Inferior parietal cortex (tissue), 1 donor: ENCODE results near the gene LATS2.
"Not testable (repeated sequence)": the region's sequence is repeated elsewhere in the genome, so short reads cannot be mapped to it uniquely, and the experiment has no call there.

Experiments used
- DNase-seq: peaks from one replicate; pipeline ENCODE4 v3.0.0-alpha.2; 2016; ENCODE audit errors: extremely low spot score

The LATS2 gene

GRCh38 chr13:20967340-20967739 lies 94.0 kb downstream of the LATS2 start:
- DNase-seq, result no peak

GRCh38 chr13:20964904-20965303 lies 96.5 kb downstream of the LATS2 start:
- no peak for DNase-seq

GRCh38 chr13:20961663-20962062 lies 99.7 kb downstream of the LATS2 start:
- not testable (repeated sequence) for DNase-seq

- no peak for DNase-seq
These were observed 100.6 kb downstream of the LATS2 start for GRCh38 chr13:20960663-20961309.

- not testable (repeated sequence) for DNase-seq
These were observed 104.3 kb downstream of the LATS2 start for GRCh38 chr13:20957049-20957620.

- DNase-seq, result no peak
These were observed 105.9 kb downstream of the LATS2 start for GRCh38 chr13:20955496-20955895.

GRCh38 chr13:20953245-20953931 lies 108.0 kb downstream of the LATS2 start:
- DNase-seq, result no peak

GRCh38 chr13:20952838-20953237 lies 108.5 kb downstream of the LATS2 start:
- no peak for DNase-seq

GRCh38 chr13:20948001-20948400 lies 113.4 kb downstream of the LATS2 start:
- not testable (repeated sequence) for DNase-seq

GRCh38 chr13:20945952-20946383 lies 115.4 kb downstream of the LATS2 start:
- DNase-seq, result no peak

GRCh38 chr13:20942938-20943559 lies 118.3 kb downstream of the LATS2 start:
- no peak for DNase-seq

- not testable (repeated sequence) for DNase-seq
These were observed 120.9 kb downstream of the LATS2 start for GRCh38 chr13:20940511-20940910.

GRCh38 chr13:20940083-20940482 lies 121.3 kb downstream of the LATS2 start:
- DNase-seq, result no peak

- no peak for DNase-seq
These were observed 121.7 kb downstream of the LATS2 start for GRCh38 chr13:20939662-20940061.

- no peak for DNase-seq
These were observed 123.1 kb downstream of the LATS2 start for GRCh38 chr13:20938302-20938701.

- no peak for DNase-seq
These were observed 133.7 kb downstream of the LATS2 start for GRCh38 chr13:20927596-20928257.

- DNase-seq, result not testable (repeated sequence)
These were observed 136.0 kb downstream of the LATS2 start for GRCh38 chr13:20925395-20925790.

GRCh38 chr13:20924758-20925394 lies 136.5 kb downstream of the LATS2 start:
- DNase-seq, result peak; percentile 90

GRCh38 chr13:20923272-20923671 lies 138.1 kb downstream of the LATS2 start:
- no peak for DNase-seq
